ENCODE measurements around the gene HACE1.

DNA sequence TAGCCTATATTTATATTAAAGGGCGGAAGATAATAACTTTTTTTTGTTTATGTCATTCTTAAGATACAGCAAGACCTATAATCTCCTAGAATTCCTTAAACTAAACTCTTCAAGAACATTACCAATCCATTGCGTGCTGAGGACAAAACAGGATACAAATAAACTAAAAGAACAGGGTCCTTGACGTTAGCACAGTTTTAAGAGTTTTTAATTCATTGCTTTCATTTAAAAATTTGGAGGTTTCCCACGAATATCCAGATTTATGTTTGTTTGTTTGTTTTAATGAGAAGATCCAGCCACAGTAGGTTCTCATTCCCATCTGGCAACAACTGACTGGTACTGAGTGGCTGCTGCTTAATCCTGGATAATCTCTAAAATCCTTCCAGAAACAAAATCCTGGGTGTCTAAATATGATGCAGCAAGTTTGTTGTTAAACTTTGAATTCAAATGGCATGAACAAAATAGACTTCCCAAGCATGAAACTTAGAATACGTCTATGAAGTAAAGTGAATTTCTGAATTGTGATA, 153.7 kb downstream of the HACE1 start:
- TF ChIP-seq, protein P1, sequence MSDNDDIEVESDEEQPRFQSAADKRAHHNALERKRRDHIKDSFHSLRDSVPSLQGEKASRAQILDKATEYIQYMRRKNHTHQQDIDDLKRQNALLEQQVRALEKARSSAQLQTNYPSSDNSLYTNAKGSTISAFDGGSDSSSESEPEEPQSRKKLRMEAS (IDR thresholded peaks at IDR 0.05), result no peak
- TF ChIP-seq, protein P2, sequence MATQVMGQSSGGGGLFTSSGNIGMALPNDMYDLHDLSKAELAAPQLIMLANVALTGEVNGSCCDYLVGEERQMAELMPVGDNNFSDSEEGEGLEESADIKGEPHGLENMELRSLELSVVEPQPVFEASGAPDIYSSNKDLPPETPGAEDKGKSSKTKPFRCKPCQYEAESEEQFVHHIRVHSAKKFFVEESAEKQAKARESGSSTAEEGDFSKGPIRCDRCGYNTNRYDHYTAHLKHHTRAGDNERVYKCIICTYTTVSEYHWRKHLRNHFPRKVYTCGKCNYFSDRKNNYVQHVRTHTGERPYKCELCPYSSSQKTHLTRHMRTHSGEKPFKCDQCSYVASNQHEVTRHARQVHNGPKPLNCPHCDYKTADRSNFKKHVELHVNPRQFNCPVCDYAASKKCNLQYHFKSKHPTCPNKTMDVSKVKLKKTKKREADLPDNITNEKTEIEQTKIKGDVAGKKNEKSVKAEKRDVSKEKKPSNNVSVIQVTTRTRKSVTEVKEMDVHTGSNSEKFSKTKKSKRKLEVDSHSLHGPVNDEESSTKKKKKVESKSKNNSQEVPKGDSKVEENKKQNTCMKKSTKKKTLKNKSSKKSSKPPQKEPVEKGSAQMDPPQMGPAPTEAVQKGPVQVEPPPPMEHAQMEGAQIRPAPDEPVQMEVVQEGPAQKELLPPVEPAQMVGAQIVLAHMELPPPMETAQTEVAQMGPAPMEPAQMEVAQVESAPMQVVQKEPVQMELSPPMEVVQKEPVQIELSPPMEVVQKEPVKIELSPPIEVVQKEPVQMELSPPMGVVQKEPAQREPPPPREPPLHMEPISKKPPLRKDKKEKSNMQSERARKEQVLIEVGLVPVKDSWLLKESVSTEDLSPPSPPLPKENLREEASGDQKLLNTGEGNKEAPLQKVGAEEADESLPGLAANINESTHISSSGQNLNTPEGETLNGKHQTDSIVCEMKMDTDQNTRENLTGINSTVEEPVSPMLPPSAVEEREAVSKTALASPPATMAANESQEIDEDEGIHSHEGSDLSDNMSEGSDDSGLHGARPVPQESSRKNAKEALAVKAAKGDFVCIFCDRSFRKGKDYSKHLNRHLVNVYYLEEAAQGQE (IDR thresholded peaks at IDR 0.05; ENCODE audit: low read depth), result no peak
- TF ChIP-seq YY1 (IDR thresholded peaks at IDR 0.05; ENCODE audit: low read depth) (no peak), EGR1 (IDR thresholded peaks at IDR 0.05) (no peak), EP300 (IDR thresholded peaks at IDR 0.05; ENCODE audit: borderline replicate concordance) (no peak), RAD21 (IDR thresholded peaks at IDR 0.05; ENCODE audit: low read depth) (no peak), TAF1 (IDR thresholded peaks at IDR 0.05; ENCODE audit: low read depth) (no peak), TEAD4 (IDR thresholded peaks at IDR 0.05) (no peak), TCF12 (IDR thresholded peaks at IDR 0.05; ENCODE audit: low read depth) (no peak), CEBPB (IDR thresholded peaks at IDR 0.05) (no peak)
- TF ChIP-seq, protein P3, sequence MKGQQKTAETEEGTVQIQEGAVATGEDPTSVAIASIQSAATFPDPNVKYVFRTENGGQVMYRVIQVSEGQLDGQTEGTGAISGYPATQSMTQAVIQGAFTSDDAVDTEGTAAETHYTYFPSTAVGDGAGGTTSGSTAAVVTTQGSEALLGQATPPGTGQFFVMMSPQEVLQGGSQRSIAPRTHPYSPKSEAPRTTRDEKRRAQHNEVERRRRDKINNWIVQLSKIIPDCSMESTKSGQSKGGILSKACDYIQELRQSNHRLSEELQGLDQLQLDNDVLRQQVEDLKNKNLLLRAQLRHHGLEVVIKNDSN (IDR thresholded peaks at IDR 0.05), result no peak
